Measurements from ENCODE around the gene CFTR.

DNA sequence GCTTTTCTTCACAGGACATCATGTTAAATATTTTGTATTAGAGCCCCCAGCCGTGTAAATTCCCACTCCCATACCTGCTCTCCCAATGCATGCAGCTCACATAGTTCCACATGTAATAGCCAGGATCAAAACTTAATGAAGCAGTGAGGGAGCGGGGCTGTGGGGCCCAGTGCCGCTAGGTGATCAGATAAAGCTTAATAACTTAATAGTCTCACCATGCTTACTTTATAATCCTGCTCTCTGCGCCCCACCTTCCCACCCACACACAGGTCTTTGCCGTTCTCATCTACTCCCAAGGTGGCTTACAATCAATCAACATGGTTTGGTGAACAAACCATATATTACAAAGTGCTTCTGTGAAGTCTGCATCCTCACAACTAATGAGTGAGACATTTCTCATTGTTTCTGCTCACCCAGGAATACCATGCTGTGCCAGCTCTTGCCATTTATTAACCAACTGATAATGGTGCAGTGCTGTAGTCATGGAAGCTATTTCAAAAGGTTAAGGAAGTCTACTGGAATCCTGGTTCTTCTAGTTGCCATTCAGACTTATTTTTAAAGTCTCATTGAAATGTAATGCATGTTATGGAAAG, 237.0 kb downstream of the CFTR start:
- TF ChIP-seq ZNF366 (tag by site-specific recombination; conservative IDR thresholded peaks at IDR 0.05) (no peak), KLF1 (tag by site-specific recombination; IDR thresholded peaks at IDR 0.05) (no peak), ZNF423 (tag by site-specific recombination; IDR thresholded peaks at IDR 0.05) (no peak), HOXD13 (CRISPR knock-in tag; IDR thresholded peaks at IDR 0.05; ENCODE audit: borderline replicate concordance) (no peak), GLI4 (tag by site-specific recombination; IDR thresholded peaks at IDR 0.05) (no peak), ZNF596 (tag by site-specific recombination; IDR thresholded peaks at IDR 0.05) (no peak), ZNF138 (tag by site-specific recombination; IDR thresholded peaks at IDR 0.05; ENCODE audit: borderline replicate concordance) (no peak), ZNF629 (tag by site-specific recombination; IDR thresholded peaks at IDR 0.05) (no peak)
- TF ChIP-seq, protein P1, sequence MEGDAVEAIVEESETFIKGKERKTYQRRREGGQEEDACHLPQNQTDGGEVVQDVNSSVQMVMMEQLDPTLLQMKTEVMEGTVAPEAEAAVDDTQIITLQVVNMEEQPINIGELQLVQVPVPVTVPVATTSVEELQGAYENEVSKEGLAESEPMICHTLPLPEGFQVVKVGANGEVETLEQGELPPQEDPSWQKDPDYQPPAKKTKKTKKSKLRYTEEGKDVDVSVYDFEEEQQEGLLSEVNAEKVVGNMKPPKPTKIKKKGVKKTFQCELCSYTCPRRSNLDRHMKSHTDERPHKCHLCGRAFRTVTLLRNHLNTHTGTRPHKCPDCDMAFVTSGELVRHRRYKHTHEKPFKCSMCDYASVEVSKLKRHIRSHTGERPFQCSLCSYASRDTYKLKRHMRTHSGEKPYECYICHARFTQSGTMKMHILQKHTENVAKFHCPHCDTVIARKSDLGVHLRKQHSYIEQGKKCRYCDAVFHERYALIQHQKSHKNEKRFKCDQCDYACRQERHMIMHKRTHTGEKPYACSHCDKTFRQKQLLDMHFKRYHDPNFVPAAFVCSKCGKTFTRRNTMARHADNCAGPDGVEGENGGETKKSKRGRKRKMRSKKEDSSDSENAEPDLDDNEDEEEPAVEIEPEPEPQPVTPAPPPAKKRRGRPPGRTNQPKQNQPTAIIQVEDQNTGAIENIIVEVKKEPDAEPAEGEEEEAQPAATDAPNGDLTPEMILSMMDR (tag by site-specific recombination; IDR thresholded peaks at IDR 0.05): no peak
- TF ChIP-seq, protein P2, sequence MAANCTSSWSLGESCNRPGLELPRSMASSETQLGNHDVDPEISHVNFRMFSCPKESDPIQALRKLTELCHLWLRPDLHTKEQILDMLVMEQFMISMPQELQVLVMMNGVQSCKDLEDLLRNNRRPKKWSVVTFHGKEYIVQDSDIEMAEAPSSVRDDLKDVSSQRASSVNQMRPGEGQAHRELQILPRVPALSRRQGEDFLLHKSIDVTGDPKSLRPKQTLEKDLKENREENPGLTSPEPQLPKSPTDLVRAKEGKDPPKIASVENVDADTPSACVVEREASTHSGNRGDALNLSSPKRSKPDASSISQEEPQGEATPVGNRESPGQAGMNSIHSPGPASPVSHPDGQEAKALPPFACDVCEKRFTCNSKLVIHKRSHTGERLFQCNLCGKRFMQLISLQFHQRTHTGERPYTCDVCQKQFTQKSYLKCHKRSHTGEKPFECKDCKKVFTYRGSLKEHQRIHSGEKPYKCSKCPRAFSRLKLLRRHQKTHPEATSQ (tag by site-specific recombination; IDR thresholded peaks at IDR 0.05): no peak
- TF ChIP-seq, protein P3, sequence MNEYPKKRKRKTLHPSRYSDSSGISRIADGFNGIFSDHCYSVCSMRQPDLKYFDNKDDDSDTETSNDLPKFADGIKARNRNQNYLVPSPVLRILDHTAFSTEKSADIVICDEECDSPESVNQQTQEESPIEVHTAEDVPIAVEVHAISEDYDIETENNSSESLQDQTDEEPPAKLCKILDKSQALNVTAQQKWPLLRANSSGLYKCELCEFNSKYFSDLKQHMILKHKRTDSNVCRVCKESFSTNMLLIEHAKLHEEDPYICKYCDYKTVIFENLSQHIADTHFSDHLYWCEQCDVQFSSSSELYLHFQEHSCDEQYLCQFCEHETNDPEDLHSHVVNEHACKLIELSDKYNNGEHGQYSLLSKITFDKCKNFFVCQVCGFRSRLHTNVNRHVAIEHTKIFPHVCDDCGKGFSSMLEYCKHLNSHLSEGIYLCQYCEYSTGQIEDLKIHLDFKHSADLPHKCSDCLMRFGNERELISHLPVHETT (tag by site-specific recombination; IDR thresholded peaks at IDR 0.05): no peak
